HepG2 (cell line): Measurements from ENCODE around the gene STX4. TPM values are rescaled to one million over a fixed set of nuclear protein-coding genes. Genes with fewer than 3 reads are reported as not detected.
A peak's percentile ranks its signal among the peaks of the same experiment; 100 is the strongest.

Experiments
- ATAC-seq: fragments of 200-7000 bp; cut with Tn5 transposase; 3 replicates; pipeline ENCODE4 v1.9.1; 2020; ENCODE audit warnings: mild to moderate bottlenecking, moderate library complexity
- BruUV-seq: library from RNA; stranded (reverse); fragments of 400-500 nt; replicated peaks from 2 replicates; lab custom pipeline; 2021; lab: Mats Ljungman, UMichigan
- CTCF ChIA-PET: fragments of 300-600 bp; formaldehyde crosslinking; extraction: SDS; loops from one replicate; lab custom pipeline; 2021; ENCODE audit warnings: low total read pairs, inconsistent platforms, low intra/inter-chr PET ratio; lab: Yijun Ruan, JAX
- POLR2A ChIA-PET: fragments of 350-600 bp; sonication (Branson Sonifier 250); formaldehyde crosslinking; loops from one replicate; lab custom pipeline; 2020; ENCODE audit warnings: antibody characterized with exemption, inconsistent platforms; lab: Yijun Ruan, JAX
- DNase-seq: peaks from one replicate; pipeline ENCODE4 v3.0.0-alpha.2; 2015; ENCODE audit warnings: low spot score
- FAIRE-seq: peaks from 3 replicates; lab custom pipeline; 2011; peaks lifted over from hg19 to GRCh38; lab: Jason Lieb, UNC
- H2AFZ ChIP-seq: one replicate; pipeline ENCODE4 v1.6.1; 2011; ENCODE audit warnings: low read length, inconsistent platforms
- H3K27ac ChIP-seq: fragments of 300-600 bp; 3 replicates; pipeline ENCODE4 v1.8.0; 2011; ENCODE audit warnings: mixed run types, mild to moderate bottlenecking, mixed read lengths, low read length, inconsistent platforms; ENCODE audit not compliant: insufficient read depth; ENCODE audit errors: extremely low read length
- H3K27me3 ChIP-seq, 2 experiments: fragments of 200-600 bp in 1 of 2; 2 replicates in 1 of 2; 3 replicates in 1 of 2; pipeline versions ENCODE4 v1.6.0 to v1.8.0; 2011; ENCODE audit warnings: low read length in 2 of 2, mild to moderate bottlenecking in 2 of 2, moderate library complexity in 2 of 2, inconsistent platforms in 1 of 2; ENCODE audit not compliant: insufficient read depth in 2 of 2, control insufficient read depth in 1 of 2
- H3K36me3 ChIP-seq, 2 experiments: fragments of 200-600 bp in 1 of 2; replicated peaks in 1 of 2; 2 replicates in 1 of 2; 3 replicates in 1 of 2; pipeline versions ENCODE4 v1.5.1 to v1.8.0; 2011; ENCODE audit warnings: low read length in 2 of 2, inconsistent platforms in 1 of 2; ENCODE audit not compliant: insufficient read depth in 2 of 2, control insufficient read depth in 1 of 2
- H3K4me1 ChIP-seq: 2 replicates; pipeline ENCODE4 v1.5.1; 2012; ENCODE audit warnings: low read length, inconsistent platforms; ENCODE audit not compliant: insufficient read depth
- H3K4me2 ChIP-seq: 2 replicates; pipeline ENCODE4 v1.6.0; 2011; ENCODE audit warnings: low read depth, low read length, inconsistent platforms
- H3K4me3 ChIP-seq, 3 experiments: fragments of 200-600 bp in 1 of 3; sonication (generic), shearing (Covaris generic) in 1 of 3; replicated peaks in 1 of 3; 2 replicates each; pipeline ENCODE4 v1.5.1; 2011 to 2016; ENCODE audit warnings: low read length in 3 of 3, inconsistent platforms in 2 of 3, low read depth in 2 of 3, mild to moderate bottlenecking in 2 of 3, control low read depth in 1 of 3, mixed read lengths in 1 of 3; ENCODE audit not compliant: insufficient read depth in 1 of 3
- H3K79me2 ChIP-seq: one replicate; pipeline ENCODE4 v1.6.1; 2011; ENCODE audit warnings: low read length, inconsistent platforms; ENCODE audit not compliant: insufficient read depth
- H3K9ac ChIP-seq: 2 replicates; pipeline ENCODE4 v1.6.0; 2011; ENCODE audit warnings: mild to moderate bottlenecking, low read depth, low read length, inconsistent platforms; ENCODE audit not compliant: insufficient read depth
- H3K9me3 ChIP-seq: 2 replicates; pipeline ENCODE4 v1.5.1; 2012; ENCODE audit warnings: mild to moderate bottlenecking, low read length
- H4K20me1 ChIP-seq: 2 replicates; pipeline ENCODE4 v1.6.0; 2011; ENCODE audit warnings: inconsistent platforms, mild to moderate bottlenecking, low read length, moderate library complexity; ENCODE audit not compliant: insufficient read depth
- KDM5B ChIP-seq: sonication (generic); formaldehyde crosslinking; IDR thresholded peaks from 2 replicates; pipeline ENCODE4 v1.4.0; 2020; ENCODE audit warnings: missing genetic modification reagents, mild to moderate bottlenecking, borderline replicate concordance
- MIER3 ChIP-seq: IDR thresholded peaks from 2 replicates; pipeline ENCODE4 v1.6.1; 2016; ENCODE audit warnings: missing compliant biosample characterization, borderline replicate concordance
- SKI ChIP-seq: fragments of 450-650 bp; IDR thresholded peaks from one replicate; pipeline ENCODE4 v1.6.1; 2018; ENCODE audit warnings: mild to moderate bottlenecking; ENCODE audit not compliant: partially characterized antibody
- ZBTB38 ChIP-seq: sonication (generic); formaldehyde crosslinking; IDR thresholded peaks from 2 replicates; pipeline ENCODE4 v1.5.1; 2020; ENCODE audit warnings: mild to moderate bottlenecking, missing genetic modification reagents
- ZNF567 ChIP-seq: sonication (generic); formaldehyde crosslinking; IDR thresholded peaks from 2 replicates; pipeline ENCODE4 v1.8.1; 2023; ENCODE audit warnings: mild to moderate bottlenecking, missing genetic modification reagents, borderline replicate concordance
- ZNF614 ChIP-seq: IDR thresholded peaks from 2 replicates; pipeline ENCODE4 v1.6.1; 2018; ENCODE audit warnings: missing biosample characterization, missing genetic modification reagents, inconsistent platforms, borderline replicate concordance
- ZNF629 ChIP-seq: sonication (generic); formaldehyde crosslinking; conservative IDR thresholded peaks from 2 replicates; pipeline ENCODE4 v1.5.0; 2020; ENCODE audit warnings: missing genetic modification reagents
- WGBS: methylation state at CpG from one replicate; pipeline ENCODE4 v1.1.6; 2017; ENCODE audit warnings: low lambda C conversion rate; 5-methylcytosine and 5-hydroxymethylcytosine counted together
- in situ Hi-C: cut with HindIII; loops from 2 replicates; pipeline ENCODE4 v1.10.0; 2017; ENCODE audit warnings: low pct_unique_long_range_greater_than_20kb; ENCODE audit not compliant: extremely low pct_ligation_motif_present
- intact Hi-C: fragments of 100-400 bp; cut with micrococcal nuclease; formaldehyde crosslinking; loops from one replicate; pipeline ENCODE4 v1.10.0; 2022; ENCODE audit not compliant: unreplicated experiment
- polyA plus RNA-seq, 8 experiments: library from polyadenylated mRNA; depleted of rRNA in 3 of 8; stranded (reverse) in 7 of 8; unstranded in 1 of 8; fragments of >200 nt; fragmentation: Illumina TruSeq in 4 of 8; extraction: Trizol in 4 of 8; gene quantifications; 2 replicates each; pipeline versions ENCODE4 v1.2.1 to v1.2.3, GENCODE V29; 2011 to 2016; ENCODE audit warnings: low read depth in 4 of 8, missing spikeins in 1 of 8, mixed read lengths in 1 of 8; ENCODE audit not compliant: insufficient read depth in 1 of 8
- total RNA-seq, 5 experiments: library from RNA; depleted of rRNA; stranded (reverse); fragments of >200 nt; fragmentation: Illumina TruSeq; extraction: Trizol; gene quantifications; 2 replicates each; pipeline ENCODE4 v1.2.3, GENCODE V29; 2016; ENCODE audit warnings: low read depth in 1 of 5
- TF ChIP-seq, protein P1 (sequence below): sonication (generic); formaldehyde crosslinking; IDR thresholded peaks from 2 replicates; pipeline ENCODE4 v1.4.0; 2020; ENCODE audit warnings: mild to moderate bottlenecking, missing genetic modification reagents

Gene STX4
- total and polyA plus RNA-seq, 2 of the 13 experiments (the other 11 are each of a cell fraction or from before 2014, with no cell fraction given), result 29.2 to 34.6 TPM

DNA sequence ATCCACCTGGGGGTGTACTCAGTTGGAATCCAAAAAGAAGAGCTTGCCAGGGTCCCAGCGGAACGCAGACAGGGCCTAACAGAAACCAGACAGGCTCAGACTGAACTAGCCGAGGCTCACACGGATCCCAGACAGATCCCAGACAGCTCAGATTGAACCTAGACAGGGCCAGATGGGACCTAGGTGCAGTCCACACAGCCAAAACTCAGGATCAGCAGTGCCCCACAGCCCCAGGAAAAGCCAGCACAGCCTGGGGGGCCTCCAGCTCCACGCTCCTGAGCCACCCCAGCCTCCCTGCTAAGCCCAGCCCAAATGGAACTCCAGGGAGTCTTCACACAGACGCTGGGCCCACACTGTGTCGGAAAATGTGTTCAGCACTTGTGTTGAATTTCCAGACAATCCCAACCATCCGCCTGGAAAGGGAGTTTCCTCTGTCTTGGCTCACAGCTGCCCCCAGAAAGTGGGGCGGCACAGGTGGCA, 30.5 kb upstream of the STX4 start (continued):
- TF ChIP-seq ZNF614 (CRISPR knock-in tag) (0 out of 2 replicates have a peak, but pooled peaks have one; percentile 7), ZBTB38 (CRISPR knock-in tag) (no peak), MIER3 (CRISPR knock-in tag) (no peak), SKI (peak; percentile 51), ZNF567 (CRISPR knock-in tag) (no peak)
- TF ChIP-seq, protein P1, sequence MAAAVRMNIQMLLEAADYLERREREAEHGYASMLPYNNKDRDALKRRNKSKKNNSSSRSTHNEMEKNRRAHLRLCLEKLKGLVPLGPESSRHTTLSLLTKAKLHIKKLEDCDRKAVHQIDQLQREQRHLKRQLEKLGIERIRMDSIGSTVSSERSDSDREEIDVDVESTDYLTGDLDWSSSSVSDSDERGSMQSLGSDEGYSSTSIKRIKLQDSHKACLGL (CRISPR knock-in tag), result no peak

DNA sequence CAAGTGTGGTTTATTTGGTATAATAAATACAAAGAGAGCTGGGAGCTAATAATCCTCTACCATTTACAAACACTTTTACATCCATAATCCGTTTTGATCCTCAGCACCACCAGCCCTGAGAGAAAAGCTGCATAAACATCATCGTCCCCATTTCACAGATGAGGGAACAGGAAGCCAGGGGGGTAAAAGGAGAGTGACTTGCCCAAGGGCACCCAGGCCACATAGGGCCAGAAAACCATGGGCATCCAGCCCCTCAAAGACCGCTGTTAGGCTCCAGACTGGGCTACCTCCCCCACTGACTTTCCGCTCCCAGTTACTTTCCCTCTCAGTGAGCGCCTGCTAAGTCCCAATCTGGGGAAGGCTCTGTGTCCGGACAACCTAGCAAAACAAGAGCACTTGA, 29.6 kb upstream of the STX4 start:
- CTCF ChIA-PET, result no interaction called here
- intact Hi-C loops, result no loop called here
- no peak for ATAC-seq

More for the DNA sequence above, 29.6 kb upstream of the STX4 start:
- H3K27ac ChIP-seq, result no peak overlapping the region
- H3K9ac ChIP-seq, result no peak overlapping the region
- H3K4me3 ChIP-seq, result no peak overlapping the region
- H2AFZ ChIP-seq, result no peak overlapping the region
- TF ChIP-seq KDM5B (CRISPR knock-in tag) (no peak), ZNF629 (peak; percentile 70; the same call in 1 of the 2 replicates)
- peaks cover 0 to under 1% of the 10 kb centered on the region in 2 experiments; a peak in 3 of 5 replicates for H3K27me3 ChIP-seq
- BruUV-seq, result no TSS peak
- no peak for DNase-seq
- peaks cover 88% of the 10 kb centered on the region for H3K4me1 ChIP-seq
- H3K36me3 ChIP-seq, result no peaks in the 10 kb centered on the region
- FAIRE-seq, result no peak
- POLR2A ChIA-PET, result interaction anchor here (1.3 to 2.6 kb wide), 2 partner anchors 9 to 19 kb away, joined by 4 to 14 read pairs; no protein-coding TSS in a partner anchor
- no peaks in the 10 kb centered on the region for H4K20me1 ChIP-seq
- 42% methylated on average over 6 of the region's 6 CpGs for WGBS
- no peaks in the 10 kb centered on the region for H3K9me3 ChIP-seq
- H3K4me2 ChIP-seq, result peak overlapping the region; percentile 87; the same call in 1 of the 2 replicates
- H3K79me2 ChIP-seq, result no peaks in the 10 kb centered on the region
- in situ Hi-C loops, result no loop called here
